Measurements from ENCODE around the gene NECTIN1.

- no peak for TF ChIP-seq CTCF (IDR thresholded peaks at IDR 0.05; ENCODE audit: low read depth, low read length, poor library complexity, severe bottlenecking)
- TF ChIP-seq EZH2phosphoT487 (IDR thresholded peaks at IDR 0.05; ENCODE audit: borderline replicate concordance, low read length) = no peak
Observed at GRCh38 chr11:119668676-119669075, 60.3 kb downstream of the NECTIN1 start.

Measured in DOHH2 (cell line).